Esophagus squamous epithelium (tissue), 4 donors: ENCODE results near the gene COL5A2.

Source experiments
- POLR2A ChIP-seq, 4 donors: fragments of 450-650 bp; IDR thresholded peaks; one replicate each; pipeline ENCODE4 v1.6.1; 2017; ENCODE audit warnings: antibody characterized with exemption in 4 of 4, mild to moderate bottlenecking in 4 of 4, moderate library complexity in 3 of 4
- TF ChIP-seq, protein P1 (sequence below), 6 experiments: fragments of 450-650 bp in 4 of 6; fragments of 200-600 bp in 2 of 6; sonication (generic) in 2 of 6; IDR thresholded peaks; one replicate each; pipeline ENCODE4 v1.5.1; 2016 to 2019; ENCODE audit warnings: antibody characterized with exemption in 6 of 6, mild to moderate bottlenecking in 4 of 6, moderate library complexity in 4 of 6

DNA sequence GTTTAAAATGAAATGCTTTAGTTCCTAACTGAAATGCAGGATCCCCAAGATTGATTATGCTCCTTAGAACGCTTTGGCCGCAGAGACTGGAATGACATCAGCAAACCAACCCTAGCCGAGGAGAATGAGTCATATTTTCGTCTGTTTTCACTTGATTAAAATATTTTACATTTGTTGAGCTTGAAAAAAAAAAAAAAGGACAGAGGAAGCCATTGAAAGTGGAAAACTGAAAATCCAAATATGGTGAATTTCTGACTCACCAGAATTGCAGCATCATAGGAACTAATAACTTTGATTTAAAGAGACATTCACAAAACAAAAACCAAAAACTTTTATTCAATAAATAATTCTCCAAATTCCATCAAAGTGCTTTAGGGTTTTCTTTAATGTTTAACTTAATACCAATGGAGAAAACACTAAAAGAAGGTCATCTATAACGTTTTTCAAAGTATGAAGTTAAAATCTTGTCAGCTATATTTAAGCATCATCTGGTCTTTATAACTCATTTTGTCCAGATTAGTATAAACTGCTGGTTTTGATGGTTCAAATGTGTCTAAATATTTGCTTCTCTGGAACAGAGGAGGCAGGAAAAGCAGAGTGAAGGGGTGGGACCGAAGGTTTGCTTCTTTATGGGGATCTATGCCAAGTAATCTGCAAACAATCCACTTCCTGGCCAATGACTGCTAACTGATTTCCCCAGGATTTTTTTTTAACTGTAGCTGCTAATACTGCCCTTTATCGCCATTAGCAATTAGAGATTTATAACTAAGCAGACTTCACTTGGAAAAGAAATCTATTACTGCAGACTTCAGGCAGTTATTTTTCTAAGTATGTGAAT, 30.9 kb upstream of the COL5A2 start:
- TF ChIP-seq, protein P1, sequence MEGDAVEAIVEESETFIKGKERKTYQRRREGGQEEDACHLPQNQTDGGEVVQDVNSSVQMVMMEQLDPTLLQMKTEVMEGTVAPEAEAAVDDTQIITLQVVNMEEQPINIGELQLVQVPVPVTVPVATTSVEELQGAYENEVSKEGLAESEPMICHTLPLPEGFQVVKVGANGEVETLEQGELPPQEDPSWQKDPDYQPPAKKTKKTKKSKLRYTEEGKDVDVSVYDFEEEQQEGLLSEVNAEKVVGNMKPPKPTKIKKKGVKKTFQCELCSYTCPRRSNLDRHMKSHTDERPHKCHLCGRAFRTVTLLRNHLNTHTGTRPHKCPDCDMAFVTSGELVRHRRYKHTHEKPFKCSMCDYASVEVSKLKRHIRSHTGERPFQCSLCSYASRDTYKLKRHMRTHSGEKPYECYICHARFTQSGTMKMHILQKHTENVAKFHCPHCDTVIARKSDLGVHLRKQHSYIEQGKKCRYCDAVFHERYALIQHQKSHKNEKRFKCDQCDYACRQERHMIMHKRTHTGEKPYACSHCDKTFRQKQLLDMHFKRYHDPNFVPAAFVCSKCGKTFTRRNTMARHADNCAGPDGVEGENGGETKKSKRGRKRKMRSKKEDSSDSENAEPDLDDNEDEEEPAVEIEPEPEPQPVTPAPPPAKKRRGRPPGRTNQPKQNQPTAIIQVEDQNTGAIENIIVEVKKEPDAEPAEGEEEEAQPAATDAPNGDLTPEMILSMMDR (IDR thresholded peaks at IDR 0.05), result no peak
- no peak for TF ChIP-seq POLR2A (IDR thresholded peaks at IDR 0.05)
